NCI-H2196 treated with DMSO at 0.1 percent for 48 hours (cell line): ENCODE data around the gene FLNA.

Experiments
- DNase-seq: peaks from one replicate; lab custom pipeline; 2025; ENCODE audit not compliant: unreplicated experiment; lab: John Stamatoyannopoulos, UW

The FLNA gene

DNA sequence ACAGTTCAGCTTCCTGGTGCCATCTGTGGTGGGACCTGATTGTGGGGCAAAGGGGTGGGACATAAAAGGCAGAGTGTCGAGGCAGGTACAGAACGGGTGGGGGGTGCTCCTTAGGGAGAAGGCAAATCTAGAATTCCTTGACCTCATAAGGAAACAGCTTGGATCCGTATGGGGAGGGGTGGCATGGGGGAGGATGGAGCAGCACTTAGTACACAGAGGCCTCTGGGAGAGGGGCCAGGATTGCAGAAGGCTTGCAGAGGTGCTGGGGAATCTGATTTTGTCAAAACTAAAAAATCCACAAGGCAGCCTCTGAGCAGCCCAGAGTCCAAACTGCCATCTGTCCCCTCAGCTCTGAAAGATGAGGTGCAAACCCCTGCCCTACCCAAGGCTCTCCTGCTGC is 2.3 kb upstream of the FLNA start:
- DNase-seq, result no peak

DNA sequence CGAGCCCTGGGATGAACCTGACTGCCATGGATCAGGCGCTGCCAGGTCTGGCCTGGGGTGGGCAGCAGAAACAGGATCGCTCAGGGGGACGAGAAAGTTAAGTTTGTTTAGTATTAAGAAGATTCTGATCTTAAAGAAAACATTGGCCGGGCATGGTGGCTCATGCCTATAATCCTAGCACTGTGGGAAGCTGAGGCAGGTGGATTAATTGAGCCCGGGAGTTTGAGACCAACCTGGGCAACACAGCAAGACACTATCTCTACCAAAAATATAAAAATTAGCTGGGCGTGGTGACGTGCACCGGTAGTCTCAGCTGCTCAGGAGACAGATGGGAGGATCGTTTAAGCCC is 696 bp upstream of the FLNA start:
- no peak for DNase-seq

DNA sequence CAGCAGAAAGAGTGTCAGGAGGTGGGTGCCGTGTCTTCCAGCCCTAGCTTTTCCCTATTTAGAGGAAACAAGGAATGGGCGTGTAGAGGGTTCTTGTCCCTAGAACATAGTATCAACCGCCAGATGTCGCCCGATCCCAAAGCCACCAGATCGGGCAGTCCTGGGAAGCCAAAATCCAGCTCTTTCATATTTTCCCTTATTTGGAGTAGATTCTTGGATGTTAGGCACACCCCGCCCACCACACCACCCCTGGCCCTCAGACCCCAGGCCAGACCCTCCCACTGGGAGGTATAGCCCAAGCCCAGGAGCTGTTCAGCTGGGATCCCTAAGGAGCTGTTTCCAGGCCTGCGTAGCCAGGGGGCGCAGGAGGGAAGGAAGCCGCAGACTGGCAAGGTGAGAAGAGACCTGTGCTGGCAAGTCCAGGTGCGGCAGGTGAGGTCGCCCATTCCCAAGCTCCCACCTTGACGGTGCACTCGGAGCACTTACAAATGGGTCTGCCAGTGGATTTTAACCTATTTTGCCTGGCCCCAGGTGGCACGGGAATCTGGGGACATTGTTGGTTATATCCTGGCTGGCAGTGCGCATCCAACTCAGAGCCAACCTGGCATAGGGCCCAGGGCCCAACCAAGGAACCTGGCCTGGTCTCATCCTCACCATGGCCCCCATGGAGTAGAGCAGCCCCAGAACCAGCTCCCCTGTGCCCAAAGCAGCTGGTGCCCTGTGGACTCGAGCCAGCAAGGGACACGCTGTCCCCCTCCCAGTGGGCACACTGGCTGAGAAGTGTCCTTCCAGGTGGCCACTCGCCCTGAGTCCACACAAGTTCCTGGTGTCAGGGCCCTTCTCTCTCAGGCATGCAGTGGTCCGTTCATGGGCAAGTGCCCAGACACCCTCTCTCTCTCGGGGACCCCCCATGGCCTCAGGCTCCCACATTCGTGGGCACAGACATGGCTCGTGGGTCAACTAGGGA is 811 bp downstream of the FLNA start:
- peak; percentile 29 for DNase-seq

DNA sequence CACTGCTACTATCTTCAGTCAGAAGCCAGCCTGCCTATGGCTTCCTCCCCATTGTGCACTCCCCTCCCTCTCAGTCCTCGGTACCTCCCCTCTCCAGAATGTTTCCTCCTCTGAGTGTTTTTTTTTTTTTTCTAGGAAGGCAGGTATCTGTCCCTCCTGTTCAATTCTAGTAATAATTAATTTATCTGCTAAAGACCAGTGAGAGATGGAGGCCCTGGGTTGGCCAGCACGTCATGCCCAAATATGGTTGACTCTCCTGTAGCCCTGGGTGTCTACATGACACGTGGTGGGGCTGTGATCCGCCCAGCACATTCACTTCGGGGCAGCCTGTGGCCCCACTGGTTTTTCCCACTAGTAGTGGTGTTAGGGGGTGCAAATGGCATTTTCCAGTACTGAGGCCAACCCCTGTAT is 1.8 kb downstream of the FLNA start:
- DNase-seq, result no peak

DNA sequence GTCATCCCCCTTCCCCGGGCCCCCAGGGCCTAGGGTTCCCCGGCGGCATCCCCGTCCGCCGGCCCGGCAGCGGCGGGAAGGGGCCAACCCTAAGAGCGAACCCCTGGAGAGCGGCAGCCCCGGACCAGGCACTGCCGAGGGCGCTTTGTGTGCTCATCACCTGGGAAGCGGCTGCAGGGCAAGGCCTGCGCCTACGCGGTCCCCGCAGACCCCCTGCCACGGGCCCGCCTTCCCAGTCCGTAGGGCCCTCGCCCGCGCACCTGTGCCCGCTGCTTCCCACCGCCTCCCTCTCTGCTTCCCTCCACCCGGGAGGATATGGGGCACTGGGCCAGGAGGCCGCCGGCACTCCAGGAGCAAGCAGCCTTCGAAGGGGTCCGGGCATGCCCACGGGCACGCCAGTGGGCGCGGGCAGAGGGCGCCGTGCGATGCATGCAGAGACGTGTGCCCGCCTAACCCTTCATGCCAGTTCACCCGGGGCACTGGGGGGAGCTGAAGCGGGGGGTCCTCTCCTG is 2.6 kb downstream of the FLNA start:
- DNase-seq, result no peak

DNA sequence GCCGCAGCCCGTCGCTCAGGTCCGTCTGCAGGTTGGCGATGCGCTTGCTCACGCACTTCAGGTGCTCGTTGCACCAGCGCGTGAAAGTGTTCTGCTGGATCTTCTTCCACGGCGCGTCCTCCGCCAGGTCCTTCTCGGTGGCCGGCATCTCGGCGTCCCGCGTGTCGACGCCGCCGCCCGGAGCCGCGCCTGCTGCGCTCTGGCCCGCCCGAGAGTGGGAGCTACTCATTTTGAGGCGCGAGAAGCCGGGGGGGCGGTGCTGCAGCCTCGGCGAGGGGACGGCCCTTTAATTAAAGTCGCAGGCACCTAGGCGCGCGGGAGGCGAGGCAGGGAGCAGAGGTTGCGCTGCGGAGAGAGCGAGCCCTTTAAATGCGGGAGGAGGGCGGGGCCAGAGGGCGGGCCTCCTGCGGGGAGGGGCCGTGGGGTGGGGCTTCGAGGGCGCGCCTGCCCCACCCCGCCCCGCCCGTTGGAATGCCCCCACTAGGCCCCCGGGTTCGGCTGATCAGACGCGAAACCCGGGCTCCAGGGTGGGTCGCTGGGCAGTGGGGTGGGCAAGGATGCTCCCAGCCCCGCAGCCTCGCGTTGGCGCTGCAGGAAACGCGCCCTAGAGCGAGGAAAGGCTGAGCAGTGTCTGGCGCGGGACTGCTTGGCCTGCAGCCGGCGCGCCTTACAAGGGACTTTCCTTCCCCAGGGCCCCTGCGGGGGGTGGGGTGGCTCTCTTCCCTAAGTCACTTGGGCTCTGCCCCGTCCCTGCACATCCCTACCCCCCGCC is 3.2 kb downstream of the FLNA start:
- peak; percentile 73 for DNase-seq

DNA sequence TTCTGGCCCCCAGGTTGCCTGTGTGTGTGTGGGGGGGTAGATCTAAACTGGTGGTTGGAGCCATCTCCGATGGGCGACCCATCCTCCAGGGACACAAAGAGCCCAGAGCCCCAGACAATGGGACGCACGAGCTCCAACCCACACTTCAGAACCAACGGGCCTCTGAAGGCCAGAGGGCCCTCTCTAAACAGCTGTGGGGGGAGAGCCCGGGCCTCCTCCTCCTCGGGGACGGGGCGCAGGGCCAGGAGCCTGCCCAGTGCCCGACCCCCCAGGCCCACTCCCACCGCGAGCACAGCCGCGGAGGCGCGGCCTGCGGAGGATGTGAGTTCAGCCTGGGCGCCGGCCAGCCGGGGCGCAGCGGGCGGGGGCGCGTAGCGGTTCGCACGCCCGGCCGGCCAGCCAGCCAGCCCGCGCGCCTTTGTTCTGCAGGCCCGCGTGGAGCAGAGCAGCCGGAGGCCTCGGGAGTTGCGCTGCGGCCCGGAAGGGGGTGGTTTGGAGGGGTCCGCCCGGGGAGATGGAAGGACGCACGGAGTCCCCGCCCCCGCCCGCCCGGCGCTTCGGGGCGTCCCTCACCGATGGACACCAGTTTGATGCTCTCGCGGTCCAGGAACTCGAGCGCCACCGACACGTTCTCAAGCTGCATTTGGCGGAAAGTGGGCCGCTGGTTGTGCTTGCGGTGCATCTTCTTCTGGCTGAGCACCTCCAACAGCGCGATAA is 4.0 kb downstream of the FLNA start:
- no peak for DNase-seq

DNA sequence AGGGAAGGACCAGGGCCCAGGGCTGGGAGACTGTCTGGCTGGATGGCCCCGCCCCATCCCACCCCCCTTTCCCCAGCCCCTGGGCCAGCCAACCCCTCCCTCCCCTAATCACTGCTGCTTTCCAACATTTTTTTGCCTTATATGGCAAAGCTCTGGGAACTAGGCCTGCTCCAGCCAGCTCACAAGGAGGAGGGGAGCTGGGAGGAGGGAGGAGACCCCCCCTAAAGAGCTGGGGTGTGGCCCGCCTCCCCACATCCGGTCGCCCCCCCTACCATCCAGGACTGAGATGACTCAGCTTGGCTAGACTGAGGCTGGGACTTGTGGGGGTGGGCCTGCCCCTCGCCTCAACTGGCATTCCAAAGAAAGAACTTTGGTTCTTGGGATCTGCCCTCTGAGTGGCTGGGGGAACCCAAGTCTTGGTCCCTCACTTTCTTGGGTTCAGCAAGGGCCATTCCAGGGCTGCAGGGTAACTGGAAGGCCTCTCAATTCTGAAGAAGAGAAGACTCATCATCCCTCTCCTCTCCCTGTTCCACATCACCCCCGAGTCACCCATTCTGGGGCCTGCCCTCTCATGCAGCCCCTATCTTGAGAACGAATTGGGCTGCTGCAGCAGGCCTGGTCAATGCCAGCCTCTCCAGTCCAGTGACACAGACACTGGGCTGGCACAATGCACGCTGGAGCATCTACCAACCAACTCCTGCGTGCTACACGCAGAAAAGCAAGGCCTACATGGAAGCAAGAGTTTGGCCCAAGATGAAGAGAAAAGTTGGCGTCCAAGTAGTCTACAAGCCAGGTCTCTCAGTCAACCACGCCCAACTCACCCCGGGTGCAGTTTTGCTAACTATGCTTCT is 4.8 kb downstream of the FLNA start:
- peak; percentile 38 for DNase-seq

DNA sequence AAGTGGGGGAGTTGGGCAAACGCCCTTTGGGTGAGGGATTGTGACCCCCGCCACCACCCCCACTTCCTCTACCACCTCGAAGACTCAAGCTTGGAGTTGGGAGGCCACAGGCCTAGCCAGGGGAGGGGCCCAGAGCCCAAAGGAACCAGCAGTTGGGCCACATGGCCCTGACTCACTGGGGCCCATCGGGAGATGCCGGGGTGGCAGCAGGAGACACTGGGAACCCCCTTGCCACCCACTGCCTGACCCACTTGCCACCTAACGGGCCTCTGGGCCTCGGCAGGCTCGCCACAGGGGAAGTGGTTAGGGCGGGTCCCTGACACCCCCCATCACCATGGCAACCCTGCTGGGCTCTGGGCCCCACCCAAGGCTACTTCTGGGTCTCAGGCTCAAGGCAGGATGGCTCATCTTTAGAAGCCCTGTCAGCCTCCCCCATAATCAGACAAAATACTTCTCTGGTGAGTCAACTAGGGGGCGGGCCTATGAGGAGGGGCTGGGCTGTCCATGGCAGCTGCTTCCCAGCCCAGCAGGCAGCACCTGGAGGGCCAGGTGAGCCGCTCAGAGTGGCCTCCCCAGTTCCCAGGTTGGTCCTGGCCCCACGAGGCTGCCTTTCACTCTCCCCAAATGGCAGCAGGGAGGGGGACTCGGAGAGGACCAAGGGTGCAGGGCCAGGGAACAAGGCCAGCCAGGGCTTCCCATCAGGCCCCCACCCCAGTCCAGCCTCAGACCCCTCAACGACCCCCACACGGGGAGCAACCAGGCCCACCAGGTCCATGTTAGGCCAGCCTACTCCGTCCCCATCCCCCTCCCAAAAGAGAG is 5.6 kb downstream of the FLNA start:
- peak; percentile 39 for DNase-seq

DNA sequence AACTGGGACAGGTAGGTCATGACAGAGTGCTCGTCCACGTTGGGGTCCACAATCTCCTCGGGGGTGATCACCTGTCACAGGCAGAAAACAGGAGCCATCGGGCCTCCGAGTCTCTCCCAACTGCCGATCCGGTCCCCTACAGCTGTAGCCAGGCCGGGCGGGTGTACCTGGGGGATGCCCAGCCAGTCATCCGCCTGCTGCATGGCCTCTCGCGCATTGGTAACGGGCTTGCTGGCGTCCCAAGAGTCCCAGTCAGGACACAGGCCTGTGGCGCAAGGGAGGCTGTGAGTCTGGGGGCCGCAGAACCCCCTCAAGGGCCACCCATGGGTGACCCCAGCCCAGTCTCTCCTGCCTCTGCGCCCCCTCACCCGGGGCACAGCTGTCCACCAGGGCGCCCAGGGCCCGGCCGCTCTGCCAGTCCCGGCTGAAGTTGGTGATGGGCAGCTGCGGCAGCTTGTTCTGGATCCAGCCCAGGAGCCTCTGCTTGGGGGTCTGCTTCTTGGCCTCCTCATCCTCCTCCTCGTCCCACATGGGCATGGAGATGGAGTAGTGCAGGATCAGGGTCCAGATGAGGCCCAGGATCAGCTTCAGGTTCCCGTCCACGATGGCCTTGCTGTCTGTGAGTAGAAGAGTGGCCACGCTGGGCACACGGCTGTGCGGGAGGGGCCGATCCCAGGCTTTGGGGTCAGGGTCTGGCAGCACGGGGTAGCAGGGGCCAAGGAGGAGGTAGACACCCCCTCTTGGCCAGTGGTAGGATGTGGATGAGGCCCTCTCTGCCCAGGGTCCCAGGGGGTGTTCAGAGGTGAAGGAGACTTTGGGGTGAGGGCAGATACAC is 6.7 kb downstream of the FLNA start:
- no peak for DNase-seq

DNA sequence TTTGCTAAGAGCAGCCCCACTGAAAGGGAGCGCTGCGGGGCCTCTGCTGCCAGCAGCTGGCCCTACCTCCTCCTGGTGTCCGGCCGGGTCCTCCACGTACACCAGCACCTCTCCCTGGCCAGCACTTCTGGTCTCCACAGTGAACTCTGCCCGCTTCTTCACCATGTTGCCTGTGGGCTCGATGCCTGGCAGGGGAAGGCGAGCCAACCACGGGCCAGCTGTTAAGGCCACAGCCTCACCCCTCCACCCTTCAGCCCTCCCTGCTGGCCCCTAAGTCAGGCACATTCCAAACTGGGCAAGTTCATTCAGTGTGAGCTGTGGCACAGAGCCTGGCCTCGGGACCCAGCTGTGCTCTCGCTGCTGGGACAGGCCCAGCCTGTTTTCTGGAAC is 7.8 kb downstream of the FLNA start:
- DNase-seq, result no peak

DNA sequence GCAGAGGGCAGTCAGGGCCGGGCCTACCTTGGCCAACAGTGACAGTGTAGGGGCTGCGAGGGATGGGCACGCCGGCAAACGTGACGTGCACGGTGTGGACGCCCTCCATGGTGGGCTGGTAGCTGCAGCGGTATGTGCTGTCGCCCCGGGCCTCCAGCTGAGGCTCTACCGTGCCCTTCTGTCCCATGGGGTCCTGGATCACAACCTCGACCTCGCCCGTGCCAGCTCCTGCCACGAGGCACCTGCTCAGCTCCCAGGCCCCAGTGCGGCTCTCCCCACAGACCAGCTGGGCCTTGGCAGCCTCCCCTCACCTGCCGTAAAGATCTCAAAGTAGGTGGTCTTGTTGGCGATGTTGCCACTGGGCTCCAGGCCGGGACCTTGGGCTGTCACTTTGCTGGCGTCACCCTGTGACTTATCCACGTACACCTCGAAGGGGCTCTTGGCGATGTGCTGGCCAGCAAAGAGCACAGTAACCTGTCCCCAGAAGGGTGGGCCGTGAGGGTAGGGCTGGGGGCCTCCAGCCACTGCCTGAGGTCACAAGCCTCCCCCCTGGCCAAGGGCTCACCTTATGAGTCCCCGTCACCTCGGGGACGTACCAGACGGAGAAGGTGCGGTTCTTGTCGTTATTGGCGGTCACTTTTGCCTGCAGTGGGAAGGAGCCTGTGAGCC is 8.3 kb downstream of the FLNA start:
- no peak for DNase-seq

DNA sequence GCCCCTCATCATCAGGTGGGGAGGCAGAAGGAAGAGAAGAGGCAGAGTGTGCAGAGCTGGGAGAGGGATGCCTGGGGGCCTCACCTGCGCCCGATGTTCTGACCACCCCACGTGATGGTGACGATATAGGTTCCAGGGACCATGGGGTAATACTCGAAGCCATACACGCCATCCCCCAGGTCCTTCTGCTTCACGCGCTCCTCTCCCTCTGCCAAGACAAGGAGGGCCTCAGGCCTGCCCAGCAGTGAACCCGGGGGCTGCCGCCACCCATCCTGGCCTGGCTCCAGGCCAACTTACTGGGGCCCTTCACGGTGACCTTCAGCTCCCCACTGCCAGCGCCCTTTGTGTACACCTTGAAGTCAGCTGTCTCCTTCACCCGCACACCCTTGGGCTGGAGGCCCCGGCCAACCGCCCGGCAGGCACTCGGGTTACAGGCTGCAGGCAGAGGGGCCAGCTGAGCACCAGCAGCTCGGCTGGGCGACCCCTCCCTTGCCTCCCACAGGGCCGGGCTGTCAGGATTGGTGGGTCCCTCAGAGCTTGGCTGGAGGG is 9.3 kb downstream of the FLNA start:
- DNase-seq, result no peak

DNA sequence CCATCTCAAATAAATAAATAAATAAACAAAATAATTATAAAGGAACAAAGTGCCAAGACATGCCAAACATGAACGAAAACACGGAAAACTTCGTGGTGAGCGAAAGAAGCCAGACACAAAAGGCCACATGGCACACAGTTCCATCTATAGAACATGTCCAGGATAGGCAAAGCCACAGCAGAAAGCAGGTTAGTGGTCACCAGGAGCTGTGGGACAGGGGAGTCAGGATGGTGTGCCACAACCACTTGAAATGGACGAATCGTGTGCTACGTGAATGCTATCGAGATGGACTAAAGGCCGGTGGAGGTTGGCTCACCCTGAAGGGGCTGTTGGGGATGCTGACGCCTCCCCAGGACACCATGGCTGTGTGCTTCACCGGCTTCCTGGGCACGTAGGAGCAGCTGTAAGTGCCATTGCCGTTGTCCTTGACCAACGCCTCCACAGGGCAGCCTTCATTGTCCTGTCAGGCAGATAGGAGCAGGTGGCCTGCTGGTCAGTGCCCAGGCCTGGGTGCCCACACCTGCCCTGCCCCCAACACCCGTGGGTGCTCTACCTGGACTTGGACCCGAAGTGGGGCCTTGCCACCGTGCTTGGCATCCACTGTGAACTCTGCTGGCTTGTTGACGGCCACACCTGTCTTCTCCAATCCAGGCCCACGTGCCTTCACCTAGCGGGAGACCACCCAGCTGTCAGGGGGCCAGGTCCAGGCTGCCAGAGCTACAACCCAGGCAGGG is 10.6 kb downstream of the FLNA start:
- no peak for DNase-seq

DNA sequence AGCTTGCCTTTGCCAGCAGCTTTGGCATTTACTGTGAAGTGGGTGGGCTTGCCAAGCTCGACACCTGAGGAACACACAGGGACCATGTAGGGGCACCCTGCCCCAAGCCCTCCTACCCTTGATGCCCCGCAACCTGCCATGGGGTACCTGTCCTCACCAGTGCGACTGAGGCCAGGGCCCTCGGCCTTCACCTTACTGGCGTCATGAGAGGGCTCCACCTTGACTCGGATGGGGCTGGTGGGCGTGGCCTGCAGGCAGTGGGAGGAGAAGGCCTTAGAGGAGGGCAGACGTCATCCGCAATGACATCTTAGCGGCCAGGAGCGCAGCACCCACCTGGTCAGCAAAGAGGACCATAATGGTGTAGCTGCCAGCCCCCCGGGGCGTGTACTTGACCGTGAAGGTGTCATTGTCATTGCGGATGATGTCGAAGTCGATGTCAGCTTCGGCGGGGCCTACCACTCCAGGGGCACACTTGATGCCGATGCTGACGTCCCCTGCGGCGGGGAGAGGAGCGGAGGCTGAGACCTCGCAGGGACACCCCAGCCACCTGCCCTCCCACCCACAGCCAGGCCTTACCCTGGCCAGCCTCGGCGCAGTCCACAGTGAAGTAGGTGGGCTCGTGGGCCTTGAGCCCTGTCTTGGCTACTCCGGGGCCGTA is 12.2 kb downstream of the FLNA start:
- DNase-seq, result no peak

DNA sequence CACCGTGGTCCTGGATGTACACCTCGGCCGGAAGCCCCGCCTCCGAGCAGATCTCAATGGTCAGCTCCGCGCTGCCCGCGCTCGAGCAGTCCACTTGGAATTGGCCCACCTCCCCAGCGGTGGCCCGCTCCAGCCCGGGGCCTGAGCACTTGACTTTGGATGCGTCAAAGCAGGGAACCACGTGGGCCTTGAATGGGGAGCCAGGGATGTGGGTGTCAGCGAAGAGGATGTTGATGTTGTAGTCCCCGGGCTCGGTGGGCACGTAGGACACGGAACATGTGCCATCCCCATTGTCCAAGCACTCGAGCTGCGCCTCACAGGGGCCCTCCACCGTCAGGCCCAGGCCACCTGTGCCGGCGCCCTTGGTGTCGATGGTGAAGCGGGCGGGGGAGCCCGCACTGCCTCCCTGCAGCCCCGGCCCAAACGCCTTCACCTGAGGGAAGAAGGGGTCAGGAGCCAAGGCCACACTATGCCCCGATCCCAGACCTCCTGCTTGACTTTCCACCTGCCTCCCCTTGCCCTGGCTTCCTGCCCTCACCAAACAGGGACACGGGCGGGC is 14.2 kb downstream of the FLNA start:
- no peak for DNase-seq
